GM12878 (cell line): ENCODE measurements around the gene CLDN5. TPM values are rescaled to one million over a fixed set of nuclear protein-coding genes. Genes with fewer than 3 reads are reported as not detected.

Experiments
- ATAC-seq: fragments of 200-7000 bp; cut with Tn5 transposase; 3 replicates; pipeline ENCODE4 v1.9.1; 2020; ENCODE audit warnings: mild to moderate bottlenecking, moderate library complexity
- BruUV-seq: library from RNA; stranded (reverse); fragments of 400-500 nt; replicated peaks from 2 replicates; lab custom pipeline; 2021; lab: Mats Ljungman, UMichigan
- CTCF ChIA-PET: fragments of 300-600 bp; sonication (Branson Sonifier 250); formaldehyde crosslinking; extraction: SDS; loops from one replicate; lab custom pipeline; 2021; ENCODE audit warnings: inconsistent platforms; lab: Yijun Ruan, JAX
- POLR2A ChIA-PET: fragments of 350-600 bp; formaldehyde crosslinking; extraction: SDS; loops from one replicate; lab custom pipeline; 2021; ENCODE audit warnings: inconsistent platforms; lab: Charles Lee
- RAD21 ChIA-PET: fragments of 300-600 bp; sonication (Branson Sonifier 250); formaldehyde crosslinking; loops from one replicate; lab custom pipeline; 2023; ENCODE audit warnings: antibody characterized with exemption; ENCODE audit not compliant: unreplicated experiment; lab: Charles Lee
- SMC1A ChIA-PET: fragments of 300-600 bp; sonication (Branson Sonifier 250); formaldehyde crosslinking; loops from one replicate; lab custom pipeline; 2023; ENCODE audit not compliant: unreplicated experiment, uncharacterized antibody; lab: Charles Lee
- DNase-seq: peaks from one replicate; pipeline ENCODE4 v3.0.0-alpha.2; 2011; ENCODE audit warnings: low read depth, low spot score
- FAIRE-seq: peaks from 3 replicates; lab custom pipeline; 2011; peaks lifted over from hg19 to GRCh38; lab: Jason Lieb, UNC
- H2AFZ ChIP-seq: 2 replicates; pipeline ENCODE4 v1.6.0; 2011; ENCODE audit warnings: low read depth, low read length, control low read depth; ENCODE audit not compliant: control insufficient read depth
- H3K27ac ChIP-seq: 2 replicates; pipeline ENCODE4 v1.5.1; 2011; ENCODE audit warnings: control low read depth; ENCODE audit not compliant: control insufficient read depth, insufficient read depth
- H3K27me3 ChIP-seq, 2 experiments: replicated peaks in 1 of 2; 2 replicates each; pipeline versions ENCODE4 v1.6.0 to v1.6.1; 2011; ENCODE audit warnings: low read length in 1 of 2; ENCODE audit not compliant: control insufficient read depth in 2 of 2, insufficient read depth in 2 of 2
- H3K36me3 ChIP-seq, 2 experiments: 2 replicates each; pipeline ENCODE4 v1.5.1; 2011; ENCODE audit warnings: low read length in 1 of 2; ENCODE audit not compliant: control insufficient read depth in 2 of 2, insufficient read depth in 2 of 2
- H3K4me1 ChIP-seq: 2 replicates; pipeline ENCODE4 v1.6.1; 2011; ENCODE audit warnings: mild to moderate bottlenecking, low read length, moderate library complexity, mixed read lengths; ENCODE audit not compliant: control insufficient read depth, insufficient read depth
- H3K4me2 ChIP-seq: 2 replicates; pipeline ENCODE4 v1.6.0; 2011; ENCODE audit warnings: control low read depth; ENCODE audit not compliant: control insufficient read depth, insufficient read depth
- H3K4me3 ChIP-seq: fragments of 200-600 bp; sonication (generic); 2 replicates; pipeline ENCODE4 v1.5.1; 2016
- H3K79me2 ChIP-seq: 2 replicates; pipeline ENCODE4 v1.6.0; 2011; ENCODE audit warnings: low read length; ENCODE audit not compliant: control insufficient read depth, insufficient read depth
- H3K9ac ChIP-seq: 2 replicates; pipeline ENCODE4 v1.8.0; 2011; ENCODE audit warnings: low read length, control low read depth, mixed read lengths; ENCODE audit not compliant: control insufficient read depth, insufficient read depth
- H3K9me3 ChIP-seq: replicated peaks from 3 replicates; pipeline ENCODE4 v1.5.1; 2011; ENCODE audit warnings: mild to moderate bottlenecking, low read length; ENCODE audit not compliant: control insufficient read depth, insufficient read depth
- H4K20me1 ChIP-seq: 2 replicates; pipeline ENCODE4 v1.6.0; 2011; ENCODE audit not compliant: control insufficient read depth, insufficient read depth
- BCL11A ChIP-seq: IDR thresholded peaks from 2 replicates; pipeline ENCODE4 v1.6.1; 2011; ENCODE audit warnings: low read depth, low read length
- BRCA1 ChIP-seq: IDR thresholded peaks from 2 replicates; pipeline ENCODE4 v1.6.1; 2011; ENCODE audit warnings: low read depth, low read length, improper control_type of control experiment
- CBX5 ChIP-seq: sonication (generic); IDR thresholded peaks from 2 replicates; pipeline ENCODE4 v1.6.1; 2016; ENCODE audit warnings: low read depth, moderate library complexity, mild to moderate bottlenecking, inconsistent platforms
- IKZF2 ChIP-seq, 2 experiments: fragments of 450-650 bp; IDR thresholded peaks; 2 replicates each; pipeline ENCODE4 v1.6.1; 2017; ENCODE audit warnings: mild to moderate bottlenecking in 2 of 2, moderate library complexity in 2 of 2
- KAT2A ChIP-seq: conservative IDR thresholded peaks from 2 replicates; pipeline ENCODE4 v1.6.1; 2011; ENCODE audit warnings: low read depth, low read length; ENCODE audit not compliant: control insufficient read depth
- LARP7 ChIP-seq: fragments of 450-650 bp; IDR thresholded peaks from 2 replicates; pipeline ENCODE4 v1.6.1; 2017; ENCODE audit warnings: mild to moderate bottlenecking
- WGBS: methylation state at CpG from one replicate; pipeline ENCODE4 v1.1.6; 2016; ENCODE audit warnings: low lambda C conversion rate; ENCODE audit not compliant: insufficient replicate concordance, insufficient coverage; ENCODE audit errors: missing lambda C conversion rate; 5-methylcytosine and 5-hydroxymethylcytosine counted together
- in situ Hi-C: fragments of 300-500 bp; cut with MboI; formaldehyde crosslinking; loops from 9 replicates; pipeline ENCODE4 v1.14.3; 2018; ENCODE audit warnings: mixed read lengths
- intact Hi-C: fragments of 100-400 bp; cut with micrococcal nuclease; formaldehyde crosslinking; loops from one replicate; pipeline ENCODE4 v1.14.2; 2022; ENCODE audit not compliant: unreplicated experiment
- polyA plus RNA-seq, 11 experiments: library from polyadenylated mRNA; depleted of rRNA in 4 of 11; unstranded in 6 of 11; stranded (reverse) in 5 of 11; fragments of >200 nt; fragmentation: Nextera tagmentation in 4 of 11; fragmentation: Illumina TruSeq in 1 of 11; extraction: Ambion mirVana in 4 of 11; extraction: Trizol in 1 of 11; gene quantifications; 1 replicate in 1 of 11; 2 replicates in 10 of 11; pipeline versions ENCODE4 v1.2.1 to v1.2.3, GENCODE V29; 2011 to 2016; ENCODE audit warnings: inconsistent platforms in 2 of 11, missing spikeins in 2 of 11, low read depth in 1 of 11
- total RNA-seq, 4 experiments: library from RNA; depleted of rRNA in 3 of 4; stranded (reverse); fragments of >200 nt in 3 of 4; fragmentation: Illumina TruSeq in 1 of 4; extraction: Trizol in 1 of 4; gene quantifications; 2 replicates each; pipeline versions ENCODE4 v1.2.1 to v1.2.3, GENCODE V29; 2013 to 2021
- TF ChIP-seq, protein P1 (sequence below): fragments of 450-650 bp; IDR thresholded peaks from 2 replicates; pipeline ENCODE4 v1.6.1; 2018; ENCODE audit warnings: mild to moderate bottlenecking, low read depth, moderate library complexity; ENCODE audit not compliant: partially characterized antibody
- TF ChIP-seq, protein P2 (sequence below): fragments of 450-650 bp; conservative IDR thresholded peaks from 2 replicates; pipeline ENCODE4 v1.6.1; 2017; ENCODE audit warnings: mild to moderate bottlenecking, moderate library complexity

CLDN5 gene
- total and polyA plus RNA-seq, 10 of the 15 experiments (the other 5 are each of a cell fraction or from before 2014, with no cell fraction given), result 0.15 TPM; not detected in 9

GRCh38 chr22:19497245-19497644 is 27.0 kb downstream of the CLDN5 start:
- CTCF ChIA-PET, result no interaction called here
- no peaks in the 10 kb centered on the region for H3K27me3 ChIP-seq
- H3K79me2 ChIP-seq, result no peaks in the 10 kb centered on the region
- RAD21 ChIA-PET, result no interaction called here
- TF ChIP-seq IKZF2 (IDR thresholded peaks at IDR 0.05) (no peak), CBX5 (no peak), LARP7 (no peak), KAT2A (no peak), BCL11A (no peak)
- H3K4me2 ChIP-seq, result no peak overlapping the region
- in situ Hi-C loops, result no loop called here
- 86% methylated on average over 3 of the region's 3 CpGs for WGBS
- BruUV-seq, result no TSS peak
- H3K9ac ChIP-seq, result no peak overlapping the region
- SMC1A ChIA-PET, result no interaction called here
- ATAC-seq (no peak), FAIRE-seq (no peak), DNase-seq (no peak)
- POLR2A ChIA-PET, result no interaction called here
- intact Hi-C loops, result no loop called here
- H3K27ac ChIP-seq, result no peak overlapping the region
- no peaks in the 10 kb centered on the region for H4K20me1 ChIP-seq
- H3K36me3 ChIP-seq, result peaks cover 17 to 27% of the 10 kb centered on the region in 2 experiments; a peak in 3 of 4 replicates
- H3K4me3 ChIP-seq, result no peak overlapping the region
- H3K4me1 ChIP-seq, result no peaks in the 10 kb centered on the region
- H2AFZ ChIP-seq, result no peak overlapping the region
- H3K9me3 ChIP-seq, result no peaks in the 10 kb centered on the region

DNA sequence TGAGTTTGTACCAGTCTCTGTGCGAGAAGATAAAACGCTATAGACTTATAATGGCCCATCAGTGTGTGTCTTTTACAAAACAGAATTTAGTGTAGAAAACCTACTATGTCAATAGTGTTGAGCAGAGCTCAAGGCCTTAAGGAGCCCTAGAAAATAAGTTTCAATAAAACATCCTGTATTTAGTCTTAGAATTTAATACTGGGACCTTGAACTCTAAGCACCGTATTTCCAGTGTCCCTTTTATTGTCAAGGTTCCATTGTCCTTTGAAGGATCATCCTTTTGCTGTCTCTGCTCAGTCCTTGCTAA is 27.9 kb downstream of the CLDN5 start:
- no peaks in the 10 kb centered on the region for H3K9me3 ChIP-seq
- RAD21 ChIA-PET, result interaction anchor here (1.0 kb wide), 1 partner anchor 134 kb away, joined by 3 read pairs; no protein-coding TSS in a partner anchor
- no peak overlapping the region for H3K4me3 ChIP-seq
- FAIRE-seq (no peak), DNase-seq (no peak), ATAC-seq (no peak)
- 100% methylated on average over 3 of the region's 3 CpGs for WGBS
- peaks cover 17 to 27% of the 10 kb centered on the region in 2 experiments; a peak in 3 of 4 replicates for H3K36me3 ChIP-seq
- no peak overlapping the region for H3K4me2 ChIP-seq
- H4K20me1 ChIP-seq, result no peaks in the 10 kb centered on the region
- intact Hi-C loops (no loop called here), in situ Hi-C loops (no loop called here)
- no TSS peak for BruUV-seq
- SMC1A ChIA-PET, result interaction anchor here (1.0 kb wide), 1 partner anchor 134 kb away, joined by 3 read pairs; no protein-coding TSS in a partner anchor
- H3K9ac ChIP-seq, result no peak overlapping the region
- no peaks in the 10 kb centered on the region for H3K27me3 ChIP-seq
- H3K27ac ChIP-seq, result no peak overlapping the region
- H2AFZ ChIP-seq, result no peak overlapping the region
- no peak for TF ChIP-seq BRCA1
- TF ChIP-seq, protein P1, sequence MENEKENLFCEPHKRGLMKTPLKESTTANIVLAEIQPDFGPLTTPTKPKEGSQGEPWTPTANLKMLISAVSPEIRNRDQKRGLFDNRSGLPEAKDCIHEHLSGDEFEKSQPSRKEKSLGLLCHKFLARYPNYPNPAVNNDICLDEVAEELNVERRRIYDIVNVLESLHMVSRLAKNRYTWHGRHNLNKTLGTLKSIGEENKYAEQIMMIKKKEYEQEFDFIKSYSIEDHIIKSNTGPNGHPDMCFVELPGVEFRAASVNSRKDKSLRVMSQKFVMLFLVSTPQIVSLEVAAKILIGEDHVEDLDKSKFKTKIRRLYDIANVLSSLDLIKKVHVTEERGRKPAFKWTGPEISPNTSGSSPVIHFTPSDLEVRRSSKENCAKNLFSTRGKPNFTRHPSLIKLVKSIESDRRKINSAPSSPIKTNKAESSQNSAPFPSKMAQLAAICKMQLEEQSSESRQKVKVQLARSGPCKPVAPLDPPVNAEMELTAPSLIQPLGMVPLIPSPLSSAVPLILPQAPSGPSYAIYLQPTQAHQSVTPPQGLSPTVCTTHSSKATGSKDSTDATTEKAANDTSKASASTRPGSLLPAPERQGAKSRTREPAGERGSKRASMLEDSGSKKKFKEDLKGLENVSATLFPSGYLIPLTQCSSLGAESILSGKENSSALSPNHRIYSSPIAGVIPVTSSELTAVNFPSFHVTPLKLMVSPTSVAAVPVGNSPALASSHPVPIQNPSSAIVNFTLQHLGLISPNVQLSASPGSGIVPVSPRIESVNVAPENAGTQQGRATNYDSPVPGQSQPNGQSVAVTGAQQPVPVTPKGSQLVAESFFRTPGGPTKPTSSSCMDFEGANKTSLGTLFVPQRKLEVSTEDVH, result no peak
- TF ChIP-seq, protein P2, sequence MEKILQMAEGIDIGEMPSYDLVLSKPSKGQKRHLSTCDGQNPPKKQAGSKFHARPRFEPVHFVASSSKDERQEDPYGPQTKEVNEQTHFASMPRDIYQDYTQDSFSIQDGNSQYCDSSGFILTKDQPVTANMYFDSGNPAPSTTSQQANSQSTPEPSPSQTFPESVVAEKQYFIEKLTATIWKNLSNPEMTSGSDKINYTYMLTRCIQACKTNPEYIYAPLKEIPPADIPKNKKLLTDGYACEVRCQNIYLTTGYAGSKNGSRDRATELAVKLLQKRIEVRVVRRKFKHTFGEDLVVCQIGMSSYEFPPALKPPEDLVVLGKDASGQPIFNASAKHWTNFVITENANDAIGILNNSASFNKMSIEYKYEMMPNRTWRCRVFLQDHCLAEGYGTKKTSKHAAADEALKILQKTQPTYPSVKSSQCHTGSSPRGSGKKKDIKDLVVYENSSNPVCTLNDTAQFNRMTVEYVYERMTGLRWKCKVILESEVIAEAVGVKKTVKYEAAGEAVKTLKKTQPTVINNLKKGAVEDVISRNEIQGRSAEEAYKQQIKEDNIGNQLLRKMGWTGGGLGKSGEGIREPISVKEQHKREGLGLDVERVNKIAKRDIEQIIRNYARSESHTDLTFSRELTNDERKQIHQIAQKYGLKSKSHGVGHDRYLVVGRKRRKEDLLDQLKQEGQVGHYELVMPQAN, result no peak
- H3K79me2 ChIP-seq, result no peaks in the 10 kb centered on the region
- POLR2A ChIA-PET, result no interaction called here
- CTCF ChIA-PET, result interaction anchor here (1.3 kb wide), 1 partner anchor 133 kb away, joined by 10 read pairs; no protein-coding TSS in a partner anchor
- H3K4me1 ChIP-seq, result no peaks in the 10 kb centered on the region
